MM.1S (cell line): Measurements from ENCODE around the gene RAB21.

Experiments used
- EZH2 ChIP-seq: fragments of 300-600 bp; sonication (generic); optimal IDR thresholded peaks from 2 replicates; pipeline ENCODE3; 2017; ENCODE audit warnings: low read depth, mild to moderate bottlenecking, antibody characterized with exemption, low read length, mixed read lengths
- EZH2phosphoT487 ChIP-seq: fragments of 300-600 bp; sonication (generic); IDR thresholded peaks from 2 replicates; pipeline ENCODE4 v1.6.1; 2018; ENCODE audit warnings: antibody characterized with exemption, low read length
- TF ChIP-seq, protein P1 (sequence below): fragments of 300-600 bp; sonication (generic); IDR thresholded peaks from 2 replicates; pipeline ENCODE4 v1.5.1; 2016; ENCODE audit warnings: antibody characterized with exemption, low read length, mixed read lengths

- TF ChIP-seq, protein P1, sequence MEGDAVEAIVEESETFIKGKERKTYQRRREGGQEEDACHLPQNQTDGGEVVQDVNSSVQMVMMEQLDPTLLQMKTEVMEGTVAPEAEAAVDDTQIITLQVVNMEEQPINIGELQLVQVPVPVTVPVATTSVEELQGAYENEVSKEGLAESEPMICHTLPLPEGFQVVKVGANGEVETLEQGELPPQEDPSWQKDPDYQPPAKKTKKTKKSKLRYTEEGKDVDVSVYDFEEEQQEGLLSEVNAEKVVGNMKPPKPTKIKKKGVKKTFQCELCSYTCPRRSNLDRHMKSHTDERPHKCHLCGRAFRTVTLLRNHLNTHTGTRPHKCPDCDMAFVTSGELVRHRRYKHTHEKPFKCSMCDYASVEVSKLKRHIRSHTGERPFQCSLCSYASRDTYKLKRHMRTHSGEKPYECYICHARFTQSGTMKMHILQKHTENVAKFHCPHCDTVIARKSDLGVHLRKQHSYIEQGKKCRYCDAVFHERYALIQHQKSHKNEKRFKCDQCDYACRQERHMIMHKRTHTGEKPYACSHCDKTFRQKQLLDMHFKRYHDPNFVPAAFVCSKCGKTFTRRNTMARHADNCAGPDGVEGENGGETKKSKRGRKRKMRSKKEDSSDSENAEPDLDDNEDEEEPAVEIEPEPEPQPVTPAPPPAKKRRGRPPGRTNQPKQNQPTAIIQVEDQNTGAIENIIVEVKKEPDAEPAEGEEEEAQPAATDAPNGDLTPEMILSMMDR: no peak
- TF ChIP-seq EZH2phosphoT487: no peak
- no peak for TF ChIP-seq EZH2
Measured at GRCh38 chr12:71730936-71731335, 23.7 kb upstream of the RAB21 start.
